Right lobe of liver (tissue), 6 donors: ENCODE data around the gene RPL19. TPM values are rescaled to one million over a fixed set of nuclear protein-coding genes. Genes with fewer than 3 reads are reported as not detected.
"Not testable (repeated sequence)": the region's sequence is repeated elsewhere in the genome, so short reads cannot be mapped to it uniquely, and the experiment has no call there.

ENCODE experiments used
- ATAC-seq, 4 donors: fragments of 200-7000 bp; cut with Tn5 transposase; one replicate each; pipeline ENCODE4 v1.9.1; 2020; ENCODE audit warnings: mild to moderate bottlenecking in 4 of 4, moderate library complexity in 4 of 4
- DNase-seq, 3 donors: peaks; one replicate each; pipeline ENCODE4 v3.0.0-alpha.2; 2020
- H3K27ac ChIP-seq, 3 donors: fragments of 200-600 bp; one replicate each; pipeline ENCODE4 v1.8.0; 2022
- H3K27me3 ChIP-seq, 2 donors: fragments of 200-600 bp; one replicate each; pipeline ENCODE4 v1.8.0; 2022
- H3K36me3 ChIP-seq, 4 donors: fragments of 200-600 bp; sonication (generic) in 1 of 4; one replicate each; pipeline versions ENCODE4 v1.5.1 to v1.8.0; 2017 to 2022; ENCODE audit warnings: control low read depth in 1 of 4
- H3K4me1 ChIP-seq, 4 donors: fragments of 200-600 bp; sonication (generic) in 1 of 4; one replicate each; pipeline versions ENCODE4 v1.5.1 to v1.8.0; 2017 to 2022; ENCODE audit warnings: control low read depth in 1 of 4
- H3K4me3 ChIP-seq, 3 donors: fragments of 200-600 bp; one replicate each; pipeline ENCODE4 v1.8.0; 2022
- H3K9me3 ChIP-seq, 4 donors: fragments of 200-600 bp; sonication (generic) in 1 of 4; one replicate each; pipeline versions ENCODE4 v1.5.1 to v1.8.0; 2017 to 2022; ENCODE audit warnings: control low read depth in 1 of 4
- POLR2A ChIP-seq: fragments of 450-650 bp; IDR thresholded peaks from one replicate; pipeline ENCODE4 v1.6.1; 2017; ENCODE audit warnings: antibody characterized with exemption, mild to moderate bottlenecking
- WGBS: methylation state at CpG from one replicate; pipeline ENCODE4 v1.1.6; 2018; ENCODE audit warnings: low coverage, low lambda C conversion rate; ENCODE audit not compliant: insufficient coverage; ENCODE audit errors: missing lambda C conversion rate; 5-methylcytosine and 5-hydroxymethylcytosine counted together
- intact Hi-C, 2 donors: fragments of 100-400 bp; cut with DNase I; formaldehyde crosslinking; loops; one replicate each; pipeline versions ENCODE4 v1.11.2 to v1.14.1; 2022
- total RNA-seq, 6 experiments: library from RNA; depleted of rRNA in 2 of 6; stranded (reverse); fragments of >200 nt in 2 of 6; fragmentation: NEBNext Ultra II Directional in 3 of 6; extraction: Animal tissue kit (Norgen Biotek cat#: 25700) in 3 of 6; gene quantifications; one replicate each; pipeline versions ENCODE4 v1.1.0 to v1.2.4, GENCODE V29; 2016 to 2023
- TF ChIP-seq, protein P1 (sequence below), 4 donors: fragments of 200-600 bp in 3 of 4; fragments of 450-650 bp in 1 of 4; IDR thresholded peaks; one replicate each; pipeline versions ENCODE4 v1.5.1 to v1.8.0; 2016 to 2022; ENCODE audit warnings: antibody characterized with exemption in 4 of 4, mild to moderate bottlenecking in 2 of 4
- donor health status: DM: no; HTN: yes; CAD: no.
- donor health status: DM: no; HTN: no; CAD: no.
- donor health status: DM: no; HTN: no; CAD: no.
- donor health status: DM: no; HTN: yes; CAD: no.
- donor health status: DM: no; HTN: yes; CAD: no.

Gene RPL19
- total RNA-seq, 6 experiments from 2014 or later, result 537 to 1,327 (median 627) TPM

GRCh38 chr17:39165841-39166349 is 34.2 kb upstream of the RPL19 start, which contains the start of gene ARL5C:
TSS of gene ARL5C (minus strand) at chr17:39166161. CDS start at chr17:39165760, 401 bp downstream.
- Histone ChIP-seq H3K9me3 (no peaks in the 10 kb centered on the region), H3K27ac (no peak within 1 kb of the TSS), H3K27me3 (no peaks in the 10 kb centered on the region), H3K36me3 (no peaks in the 10 kb centered on the region), H3K4me1 (peaks cover 0 to 4% (median 0%) of the 10 kb centered on the region in 4 donors), H3K4me3 (peak within 1 kb of the TSS; percentile 29 to 38 (median 37))
- intact Hi-C loops, result no loop called here
- TF ChIP-seq POLR2A, result no peak
- TF ChIP-seq, protein P1, sequence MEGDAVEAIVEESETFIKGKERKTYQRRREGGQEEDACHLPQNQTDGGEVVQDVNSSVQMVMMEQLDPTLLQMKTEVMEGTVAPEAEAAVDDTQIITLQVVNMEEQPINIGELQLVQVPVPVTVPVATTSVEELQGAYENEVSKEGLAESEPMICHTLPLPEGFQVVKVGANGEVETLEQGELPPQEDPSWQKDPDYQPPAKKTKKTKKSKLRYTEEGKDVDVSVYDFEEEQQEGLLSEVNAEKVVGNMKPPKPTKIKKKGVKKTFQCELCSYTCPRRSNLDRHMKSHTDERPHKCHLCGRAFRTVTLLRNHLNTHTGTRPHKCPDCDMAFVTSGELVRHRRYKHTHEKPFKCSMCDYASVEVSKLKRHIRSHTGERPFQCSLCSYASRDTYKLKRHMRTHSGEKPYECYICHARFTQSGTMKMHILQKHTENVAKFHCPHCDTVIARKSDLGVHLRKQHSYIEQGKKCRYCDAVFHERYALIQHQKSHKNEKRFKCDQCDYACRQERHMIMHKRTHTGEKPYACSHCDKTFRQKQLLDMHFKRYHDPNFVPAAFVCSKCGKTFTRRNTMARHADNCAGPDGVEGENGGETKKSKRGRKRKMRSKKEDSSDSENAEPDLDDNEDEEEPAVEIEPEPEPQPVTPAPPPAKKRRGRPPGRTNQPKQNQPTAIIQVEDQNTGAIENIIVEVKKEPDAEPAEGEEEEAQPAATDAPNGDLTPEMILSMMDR (IDR thresholded peaks at IDR 0.05), result no peak
- ATAC-seq (no peak), DNase-seq (no peak)
- WGBS, result 48% methylated on average over 5 of the region's 17 CpGs

DNA sequence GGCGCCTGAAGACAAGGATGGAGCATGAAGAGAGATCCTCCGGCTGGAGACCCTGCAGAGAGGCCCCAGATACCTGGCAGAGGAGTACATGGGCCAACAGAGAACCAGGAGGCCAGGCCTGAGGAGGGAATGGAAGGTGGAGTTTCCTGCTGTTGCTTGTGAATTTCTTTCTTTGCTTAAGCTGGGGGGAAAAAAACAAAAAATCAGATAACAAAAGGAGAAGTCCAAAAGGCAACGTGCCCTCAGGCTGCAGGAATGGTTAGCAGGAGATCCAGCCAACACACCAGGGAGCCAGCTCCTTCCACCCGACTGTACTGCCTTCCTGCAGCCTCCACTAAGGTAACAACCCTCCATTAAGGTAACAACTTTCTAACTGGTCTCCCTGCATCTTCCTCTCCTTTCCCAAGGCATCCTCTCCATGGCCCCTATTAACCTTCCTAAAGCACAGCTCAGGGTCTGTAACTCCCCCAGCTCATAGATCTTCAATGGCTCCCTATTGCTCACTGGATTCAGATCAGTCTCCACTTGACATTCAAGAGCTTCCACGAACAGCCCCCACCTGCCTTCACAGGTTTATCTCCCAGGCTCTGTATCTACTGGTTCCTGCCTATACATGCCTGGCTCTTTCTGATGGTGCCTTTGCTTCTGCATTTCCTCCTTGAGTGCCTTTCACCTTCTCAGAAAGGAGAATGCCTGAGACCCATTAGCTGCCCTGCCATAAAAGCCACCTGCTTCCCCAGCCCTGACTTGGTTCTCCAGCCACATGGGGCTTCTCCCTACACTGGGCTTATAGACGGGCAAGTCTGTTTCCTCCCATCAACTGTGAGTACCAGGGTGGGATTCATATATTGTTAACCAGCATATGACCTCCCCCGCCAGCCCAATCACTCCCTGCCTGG is 33.4 kb upstream of the RPL19 start:
- Histone ChIP-seq H3K4me3 (no peak overlapping the region), H3K9me3 (no peaks in the 10 kb centered on the region), H3K36me3 (no peaks in the 10 kb centered on the region), H3K4me1 (peaks cover 0 to 4% (median 0%) of the 10 kb centered on the region in 4 donors), H3K27me3 (no peaks in the 10 kb centered on the region), H3K27ac (no peak overlapping the region)
- no peak for DNase-seq
- intact Hi-C loops, result no loop called here
- 50% methylated on average over 7 of the region's 7 CpGs for WGBS
- TF ChIP-seq, protein P1 (IDR thresholded peaks at IDR 0.05), result no peak
- no peak for TF ChIP-seq POLR2A
- ATAC-seq, result no peak

DNA sequence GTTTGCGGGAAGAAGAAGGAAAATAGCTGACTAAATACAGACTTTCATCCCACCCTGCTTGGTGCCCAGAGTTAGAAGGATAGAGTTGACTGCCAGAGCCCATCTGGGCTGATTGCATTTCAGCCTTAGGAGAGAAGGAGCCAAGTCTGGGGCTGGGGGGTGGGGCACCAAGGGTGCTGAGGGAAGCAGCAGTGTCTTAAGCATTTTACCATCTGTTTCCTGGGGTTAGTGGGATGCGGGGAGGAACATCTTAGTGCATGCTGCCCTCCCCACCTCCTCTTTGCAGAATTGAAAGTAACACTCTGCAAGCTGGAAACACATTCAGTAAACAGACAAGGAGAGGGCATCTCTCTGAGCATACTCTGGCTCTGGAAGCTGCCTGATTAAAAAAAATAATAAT is 32.6 kb upstream of the RPL19 start:
- 34% methylated on average over 2 of the region's 2 CpGs for WGBS
- no peak overlapping the region for H3K4me3 ChIP-seq
- H3K36me3 ChIP-seq, result no peaks in the 10 kb centered on the region
- no peaks in the 10 kb centered on the region for H3K9me3 ChIP-seq
- intact Hi-C loops, result no loop called here
- DNase-seq (no peak), ATAC-seq (peak in 2 of 4 donors; percentile 15 to 21)
- no peak overlapping the region for H3K27ac ChIP-seq
- H3K4me1 ChIP-seq, result peaks cover 0 to 4% (median 0%) of the 10 kb centered on the region in 4 donors
- no peak for TF ChIP-seq POLR2A
- TF ChIP-seq, protein P1 (IDR thresholded peaks at IDR 0.05), result no peak
- H3K27me3 ChIP-seq, result no peaks in the 10 kb centered on the region

GRCh38 chr17:39168503-39168902 is 31.6 kb upstream of the RPL19 start:
- 92% methylated on average over 6 of the region's 10 CpGs for WGBS
- ATAC-seq, intact Hi-C loops: not testable (repeated sequence)

DNA sequence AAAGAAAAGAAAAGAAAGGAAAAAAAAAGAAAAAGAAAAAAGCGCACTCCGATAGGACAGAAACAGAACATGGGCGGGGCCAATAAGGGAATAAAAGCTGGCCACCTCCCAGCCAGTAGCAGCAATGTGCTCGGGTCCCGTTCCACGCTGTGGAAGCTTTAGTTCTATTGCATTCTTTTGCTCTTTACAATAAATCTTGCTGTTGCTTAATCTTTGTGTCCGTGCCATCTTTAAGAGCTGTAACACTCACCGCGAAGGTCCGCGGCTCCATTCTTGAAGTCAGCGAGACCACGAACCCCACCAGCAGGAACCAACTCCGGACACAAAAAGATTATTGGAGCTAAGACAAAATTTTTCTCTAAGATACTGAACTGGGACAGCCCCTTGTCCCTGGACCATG is 31.0 kb upstream of the RPL19 start:
- H3K4me1 ChIP-seq, result peaks cover 0 to 4% (median 0%) of the 10 kb centered on the region in 4 donors
- intact Hi-C loops, result no loop called here
- H3K27me3 ChIP-seq, result no peaks in the 10 kb centered on the region
- 92% methylated on average over 14 of the region's 14 CpGs for WGBS
- H3K9me3 ChIP-seq, result no peaks in the 10 kb centered on the region
- DNase-seq (no peak), ATAC-seq (no peak)
- H3K4me3 ChIP-seq, result no peak overlapping the region
- TF ChIP-seq, protein P1 (IDR thresholded peaks at IDR 0.05), result no peak
- TF ChIP-seq POLR2A, result no peak
- H3K27ac ChIP-seq, result no peak overlapping the region
- H3K36me3 ChIP-seq, result no peaks in the 10 kb centered on the region

More at GRCh38 chr17:39168503-39168902, 31.6 kb upstream of the RPL19 start:
- not testable (repeated sequence) for H3K9me3 ChIP-seq, H3K27me3 ChIP-seq, H3K27ac ChIP-seq, DNase-seq, H3K36me3 ChIP-seq, H3K4me1 ChIP-seq, H3K4me3 ChIP-seq
